ENCODE data around the gene ACTN4. TPM values are rescaled to one million over a fixed set of nuclear protein-coding genes. Genes with fewer than 3 reads are reported as not detected.

Gene ACTN4
- total RNA-seq, 4 donors from 2014 or later, result 475 to 520 (median 507) TPM

DNA sequence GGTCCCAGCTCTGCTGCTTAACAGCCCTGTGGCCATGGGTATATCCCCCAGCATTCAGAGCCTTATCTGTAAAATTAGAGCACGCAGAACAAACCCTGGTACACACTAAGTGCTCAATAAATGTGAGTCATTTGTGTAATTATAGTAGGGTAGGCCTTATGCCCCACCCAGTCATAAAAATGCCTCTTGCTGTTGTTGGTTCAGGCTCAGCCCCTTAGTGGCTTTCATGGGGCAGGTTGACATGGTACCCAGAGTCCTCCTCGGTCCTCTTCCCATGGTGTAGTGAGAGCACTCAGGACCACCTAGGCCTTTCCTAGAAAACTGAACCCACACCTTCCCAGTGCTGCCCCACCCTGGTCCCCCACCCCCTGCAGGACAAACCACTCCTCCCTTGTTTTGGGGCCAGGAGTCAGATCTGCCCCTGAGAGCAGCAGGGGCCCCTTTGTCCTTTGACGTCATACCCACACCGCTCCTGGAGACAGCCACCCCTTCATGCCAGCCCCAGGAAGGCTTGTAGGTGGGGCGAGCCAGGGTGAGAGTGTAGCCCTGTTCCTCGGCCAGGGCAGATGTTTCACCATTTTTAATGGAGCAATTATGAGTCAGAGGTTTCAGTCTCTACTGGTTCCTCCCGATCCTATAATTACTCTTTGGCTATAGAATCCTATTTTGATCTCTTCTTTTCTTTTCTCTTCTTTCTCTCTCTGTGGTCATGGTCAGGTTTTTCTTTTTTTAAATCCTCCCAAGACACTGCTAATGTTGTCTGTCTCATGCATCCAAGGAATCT lies 36.8 kb downstream of the ACTN4 start:
- DNase-seq (ENCODE audit: low spot score in 2 of 2), result peak in 1 of 2 donors; percentile 89
- WGBS, result 27% methylated on average over 7 of the region's 7 CpGs
- Histone ChIP-seq H3K4me3 (no peak overlapping the region), H3K4me1 (peaks cover 93% of the 10 kb centered on the region), H3K27ac (peak overlapping the region; percentile 90), H3K9me3 (no peaks in the 10 kb centered on the region), H3K36me3 (no peaks in the 10 kb centered on the region), H3K27me3 (no peaks in the 10 kb centered on the region)
- TF ChIP-seq CTCF (IDR thresholded peaks at IDR 0.05) (no peak), POLR2AphosphoS5 (IDR thresholded peaks at IDR 0.05) (no peak), POLR2A (IDR thresholded peaks at IDR 0.05) (no peak), EP300 (IDR thresholded peaks at IDR 0.05) (no peak)

DNA sequence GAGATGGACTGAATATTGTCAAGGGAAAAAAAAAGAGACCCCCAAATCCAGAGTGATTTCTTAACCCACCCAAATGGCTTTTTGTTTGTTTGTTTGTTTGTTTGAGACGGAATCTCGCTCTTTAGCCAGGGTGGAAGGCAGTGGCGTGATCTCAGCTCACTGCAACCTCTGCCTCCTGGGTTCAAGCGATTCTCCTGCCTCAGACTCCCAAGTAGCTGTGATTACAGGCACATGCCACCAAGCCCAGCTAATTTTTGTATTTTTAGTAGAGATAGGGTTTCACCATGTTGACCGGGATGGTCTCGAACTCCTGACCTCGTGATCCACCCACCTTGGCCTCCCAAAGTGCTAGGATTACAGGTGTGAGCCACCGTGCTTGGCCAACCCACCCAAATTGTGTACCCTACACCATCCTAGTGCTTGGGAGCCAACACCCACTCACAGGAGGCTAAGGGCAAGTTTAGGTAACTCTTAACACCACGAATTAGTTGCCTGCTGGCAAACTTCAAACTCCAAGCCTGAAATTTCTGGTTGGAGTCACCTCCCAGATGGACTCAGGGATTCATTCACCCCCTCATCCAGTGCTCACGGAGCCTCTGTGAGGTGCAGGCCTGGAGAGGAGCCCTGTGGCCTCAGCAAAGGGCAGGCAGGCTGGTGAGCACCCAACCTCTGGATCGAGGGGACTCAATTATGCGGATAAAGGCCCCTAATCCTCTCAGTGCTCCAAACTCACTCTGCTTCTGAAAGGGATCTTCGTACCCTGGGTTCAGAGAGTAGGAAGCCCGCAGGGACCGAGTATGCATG lies 37.6 kb downstream of the ACTN4 start:
- H3K36me3 ChIP-seq, result no peaks in the 10 kb centered on the region
- 73% methylated on average over 9 of the region's 15 CpGs for WGBS
- TF ChIP-seq POLR2A (IDR thresholded peaks at IDR 0.05) (no peak), POLR2AphosphoS5 (IDR thresholded peaks at IDR 0.05) (no peak), EP300 (IDR thresholded peaks at IDR 0.05) (no peak), CTCF (IDR thresholded peaks at IDR 0.05) (no peak)
- peaks cover 96% of the 10 kb centered on the region for H3K4me1 ChIP-seq
- no peak for DNase-seq (ENCODE audit: low spot score in 2 of 2)
- peak overlapping the region; percentile 90 for H3K27ac ChIP-seq
- H3K27me3 ChIP-seq, result no peaks in the 10 kb centered on the region
- no peak overlapping the region for H3K4me3 ChIP-seq
- no peaks in the 10 kb centered on the region for H3K9me3 ChIP-seq

DNA sequence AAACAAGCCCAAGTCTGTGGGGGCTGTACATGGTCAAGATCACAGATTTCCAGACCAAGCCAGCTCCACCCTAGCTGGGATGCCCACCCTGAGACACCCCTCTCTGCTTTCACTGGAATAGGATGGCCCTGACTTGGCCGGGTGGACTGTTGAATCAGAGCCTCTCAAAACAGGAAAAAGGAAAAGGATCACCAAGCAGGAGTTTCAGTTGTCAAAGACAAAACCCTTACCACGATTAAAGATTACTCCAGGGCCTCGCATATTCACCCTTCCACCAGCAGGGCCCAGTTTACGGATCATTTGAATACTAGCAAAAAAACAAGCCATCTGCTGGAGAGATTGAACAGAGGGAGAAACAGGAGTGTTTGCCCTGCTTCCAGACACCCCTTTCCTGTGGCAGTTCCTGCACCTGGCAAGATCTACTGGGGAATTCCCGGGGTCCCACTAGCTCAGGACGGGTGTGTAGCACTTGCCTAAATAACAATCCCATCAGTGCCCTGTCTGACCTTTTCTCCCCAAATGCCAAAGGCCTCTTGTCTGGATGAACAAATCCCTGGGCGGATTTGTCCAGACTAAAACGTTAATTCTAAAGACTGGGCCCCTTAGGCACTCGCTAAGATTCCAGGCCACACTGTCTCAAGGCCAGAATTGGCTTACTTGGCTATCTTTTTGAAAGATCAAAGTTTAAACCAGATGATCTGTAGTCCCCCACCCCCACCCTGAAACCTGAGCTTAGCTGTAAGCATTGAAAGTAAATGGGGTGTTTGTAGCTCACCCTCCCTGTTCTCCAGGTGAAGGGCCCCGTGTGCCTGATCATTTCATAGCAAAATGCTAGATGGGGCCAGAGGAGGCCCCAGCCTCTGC lies 38.4 kb downstream of the ACTN4 start:
- H3K4me1 ChIP-seq, result peaks cover 97% of the 10 kb centered on the region
- TF ChIP-seq EP300 (IDR thresholded peaks at IDR 0.05) (no peak), CTCF (IDR thresholded peaks at IDR 0.05) (peak; percentile 49 to 65)
- H3K36me3 ChIP-seq, result no peaks in the 10 kb centered on the region
- DNase-seq (ENCODE audit: low spot score in 2 of 2), result peak in 1 of 2 donors; percentile 53
- H3K27me3 ChIP-seq, result no peaks in the 10 kb centered on the region
- WGBS, result 26% methylated on average over 10 of the region's 10 CpGs
- peak overlapping the region; percentile 90 for H3K27ac ChIP-seq
- H3K4me3 ChIP-seq, result no peak overlapping the region
- no peaks in the 10 kb centered on the region for H3K9me3 ChIP-seq

DNA sequence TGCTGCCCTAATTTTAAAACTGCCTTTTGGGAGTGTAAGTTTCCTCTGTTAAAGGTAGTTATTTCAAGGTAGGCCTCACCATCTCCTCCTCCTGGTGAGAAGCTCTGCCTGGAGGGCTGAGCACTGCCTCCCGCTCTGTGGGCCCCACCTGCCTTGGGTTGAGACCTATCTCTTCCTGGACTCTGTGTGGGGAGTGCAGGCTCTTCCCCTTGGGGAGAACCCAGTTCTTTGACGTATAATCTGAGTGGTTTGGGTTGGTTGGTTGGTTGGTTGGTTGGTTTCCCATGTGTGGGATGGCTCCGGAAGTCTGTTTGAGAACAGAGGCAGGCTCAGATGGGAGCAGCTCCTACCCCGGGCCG lies 39.1 kb downstream of the ACTN4 start:
- no peak overlapping the region for H3K4me3 ChIP-seq
- no peaks in the 10 kb centered on the region for H3K27me3 ChIP-seq
- H3K36me3 ChIP-seq, result no peaks in the 10 kb centered on the region
- H3K9me3 ChIP-seq, result no peaks in the 10 kb centered on the region
- H3K4me1 ChIP-seq, result peaks cover 97% of the 10 kb centered on the region
- H3K27ac ChIP-seq, result peak overlapping the region; percentile 90
- WGBS, result 45% methylated on average over 5 of the region's 5 CpGs
- no peak for TF ChIP-seq CTCF (IDR thresholded peaks at IDR 0.05)
- TF ChIP-seq POLR2A (IDR thresholded peaks at IDR 0.05), result no peak
- TF ChIP-seq EP300 (IDR thresholded peaks at IDR 0.05), result no peak
- peak in 1 of 2 donors; percentile 58 for DNase-seq (ENCODE audit: low spot score in 2 of 2)
